A549 treated with DMSO at 1 μM for 4 hours (cell line): ENCODE measurements around the gene TMEM53. TPM values are rescaled to one million over a fixed set of nuclear protein-coding genes. Genes with fewer than 3 reads are reported as not detected.

Experiments used
- total RNA-seq: library from RNA; stranded (reverse); fragments of 200-300 nt; extraction: Qiagen RNA extraction; gene quantifications from 5 replicates; pipeline ENCODE4 v1.2.3, GENCODE V29; 2022; ENCODE audit warnings: low read depth

Gene TMEM53
- total RNA-seq = 8.5 to 10.2 TPM (median 9.1 TPM) in 5 replicates

GRCh38 chr1:44674113-44675000 lies at the start of gene TMEM53, which contains the start of gene ARMH1:
Gene TMEM53, minus strand, starts transcription at chr1:44674481. Its CDS starts 90 bp downstream, at chr1:44674391.
Gene ARMH1, plus strand, starts transcription at chr1:44674714. Its CDS starts 14,984 bp downstream, at chr1:44689698.

Other genes starting within 250 kb of the TMEM53 start
- 0.35 to 1.1 TPM (median 0.80 TPM) in 5 replicates for gene ARMH1, start 233 bp upstream of the TMEM53 start, total RNA-seq
- not detected in 5 replicates for gene RNU5D-1, start 56.7 kb upstream of the TMEM53 start, total RNA-seq
- 38.9 to 43.7 TPM (median 41.4 TPM) in 5 replicates for gene KIF2C, start 65.4 kb upstream of the TMEM53 start, total RNA-seq
- gene RPS8, start 101.1 kb upstream of the TMEM53 start, total RNA-seq = 1,523 to 1,715 TPM (median 1,655 TPM) in 5 replicates
- gene BEST4, start 113.7 kb upstream of the TMEM53 start, total RNA-seq = 0.15 to 0.66 TPM (median 0.37 TPM) in 5 replicates
- 14.9 to 20.3 TPM (median 16.0 TPM) in 5 replicates for gene PLK3, start 125.9 kb upstream of the TMEM53 start, total RNA-seq
- gene DYNLT4, start 132.9 kb upstream of the TMEM53 start, total RNA-seq = 0.35 to 1.3 TPM (median 0.75 TPM) in 5 replicates
- gene BTBD19, start 134.0 kb upstream of the TMEM53 start, total RNA-seq = 2.4 to 3.9 TPM (median 3.1 TPM) in 5 replicates
- 0.08 to 0.28 TPM (median 0.23 TPM) in 5 replicates for gene PTCH2, start 168.8 kb upstream of the TMEM53 start, total RNA-seq